NB4 (cell line): ENCODE data around the gene MAS1L.

Experiments used
- POLR2A ChIP-seq: IDR thresholded peaks from 2 replicates; pipeline ENCODE4 v1.6.1; 2011; ENCODE audit warnings: mild to moderate bottlenecking; ENCODE audit not compliant: insufficient read length; ENCODE audit errors: extremely low read depth
- TF ChIP-seq, protein P1 (sequence below): IDR thresholded peaks from one replicate; pipeline ENCODE4 v1.5.1; 2012; ENCODE audit warnings: low read depth, low read length
- TF ChIP-seq, protein P2 (sequence below): IDR thresholded peaks from 2 replicates; pipeline ENCODE4 v1.6.1; 2011; ENCODE audit warnings: low read depth, low read length

DNA sequence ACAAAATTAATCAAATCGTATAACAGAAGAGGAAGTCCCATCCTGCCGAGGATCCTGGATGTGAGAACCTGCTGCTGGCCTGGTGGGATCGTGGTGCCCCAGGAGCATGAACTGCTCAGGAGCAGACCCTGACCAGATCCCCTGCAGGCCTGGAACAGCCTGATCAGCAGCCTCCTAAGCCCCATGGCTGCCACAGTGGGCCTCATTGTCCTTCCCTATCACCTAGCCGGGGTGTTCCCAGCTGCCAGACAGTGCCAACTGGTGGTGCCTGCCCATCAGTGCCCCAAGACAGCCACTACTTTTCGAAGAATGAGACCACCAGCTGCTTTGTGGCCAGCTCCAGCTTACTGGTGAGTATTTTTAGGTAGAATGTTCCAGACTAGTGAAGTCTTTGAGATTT lies 19.6 kb upstream of the MAS1L start:
- TF ChIP-seq, protein P1, sequence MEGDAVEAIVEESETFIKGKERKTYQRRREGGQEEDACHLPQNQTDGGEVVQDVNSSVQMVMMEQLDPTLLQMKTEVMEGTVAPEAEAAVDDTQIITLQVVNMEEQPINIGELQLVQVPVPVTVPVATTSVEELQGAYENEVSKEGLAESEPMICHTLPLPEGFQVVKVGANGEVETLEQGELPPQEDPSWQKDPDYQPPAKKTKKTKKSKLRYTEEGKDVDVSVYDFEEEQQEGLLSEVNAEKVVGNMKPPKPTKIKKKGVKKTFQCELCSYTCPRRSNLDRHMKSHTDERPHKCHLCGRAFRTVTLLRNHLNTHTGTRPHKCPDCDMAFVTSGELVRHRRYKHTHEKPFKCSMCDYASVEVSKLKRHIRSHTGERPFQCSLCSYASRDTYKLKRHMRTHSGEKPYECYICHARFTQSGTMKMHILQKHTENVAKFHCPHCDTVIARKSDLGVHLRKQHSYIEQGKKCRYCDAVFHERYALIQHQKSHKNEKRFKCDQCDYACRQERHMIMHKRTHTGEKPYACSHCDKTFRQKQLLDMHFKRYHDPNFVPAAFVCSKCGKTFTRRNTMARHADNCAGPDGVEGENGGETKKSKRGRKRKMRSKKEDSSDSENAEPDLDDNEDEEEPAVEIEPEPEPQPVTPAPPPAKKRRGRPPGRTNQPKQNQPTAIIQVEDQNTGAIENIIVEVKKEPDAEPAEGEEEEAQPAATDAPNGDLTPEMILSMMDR = no peak
- TF ChIP-seq, protein P2, sequence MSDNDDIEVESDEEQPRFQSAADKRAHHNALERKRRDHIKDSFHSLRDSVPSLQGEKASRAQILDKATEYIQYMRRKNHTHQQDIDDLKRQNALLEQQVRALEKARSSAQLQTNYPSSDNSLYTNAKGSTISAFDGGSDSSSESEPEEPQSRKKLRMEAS = no peak
- TF ChIP-seq POLR2A = no peak
